Activated naive CD8-positive, alpha-beta T cell treated with anti-CD3 and anti-CD28 coated beads, Interleukin-2, amount 50 U/mL, for 24 hours (primary cell): ENCODE results near the gene KDM3B.
A peak's percentile ranks its signal among the peaks of the same experiment; 100 is the strongest.

Experiments used
- ATAC-seq: fragments of 150-1000 bp; cut with Tn5 transposase; one replicate; pipeline ENCODE4 v1.10.0; 2021
- DNase-seq: peaks from one replicate; pipeline ENCODE4 v3.0.0; 2021
- H3K27ac Mint-ChIP-seq: one replicate; pipeline ENCODE4 v1.8.0; 2021; ENCODE audit warnings: mild to moderate bottlenecking, mixed read lengths
- H3K27me3 Mint-ChIP-seq: one replicate; pipeline ENCODE4 v1.8.0; 2021; ENCODE audit warnings: mixed read lengths
- H3K36me3 Mint-ChIP-seq: one replicate; pipeline ENCODE4 v1.8.0; 2021; ENCODE audit warnings: low read depth, mixed read lengths
- H3K4me1 Mint-ChIP-seq: one replicate; pipeline ENCODE4 v1.8.0; 2021; ENCODE audit warnings: mixed read lengths
- H3K4me3 Mint-ChIP-seq: one replicate; pipeline ENCODE4 v1.8.0; 2021; ENCODE audit warnings: mild to moderate bottlenecking, moderate library complexity, mixed read lengths
- H3K9me3 Mint-ChIP-seq: one replicate; pipeline ENCODE4 v1.8.0; 2021; ENCODE audit warnings: mixed read lengths

KDM3B gene

DNA sequence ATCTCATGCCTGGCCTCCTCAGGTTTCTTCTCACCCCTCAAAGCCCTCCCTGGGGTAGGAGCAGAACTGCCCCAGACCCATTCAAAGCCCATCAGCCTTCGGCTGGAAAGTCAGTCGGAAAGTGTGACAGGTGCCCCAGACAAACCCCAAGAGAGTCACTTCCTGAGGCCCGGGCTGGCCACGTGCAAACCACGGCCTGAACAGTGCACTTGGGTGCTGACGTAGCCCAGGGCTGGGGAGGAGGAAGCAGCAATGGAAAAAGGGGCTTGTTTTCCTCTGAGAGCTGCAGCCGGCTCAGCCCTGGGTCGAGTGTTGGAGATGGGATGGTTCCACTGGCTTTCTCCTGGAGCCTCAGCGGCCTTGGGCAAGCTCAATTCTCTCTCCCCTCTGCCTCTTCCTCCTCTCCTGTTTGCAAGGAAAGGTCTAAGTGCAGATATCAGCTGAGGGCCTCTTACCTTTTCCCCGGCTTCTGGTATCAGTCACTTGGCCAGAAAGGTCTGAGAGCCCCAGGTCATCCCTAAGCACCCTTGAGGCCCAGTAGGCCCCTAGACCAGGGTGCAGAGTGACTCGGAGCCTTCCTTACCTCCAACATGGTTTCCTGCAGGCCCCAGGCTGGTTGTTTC is 106.9 kb downstream of the KDM3B start:
- DNase-seq (peak; percentile 90), ATAC-seq (peak; percentile 87)
- Mint-ChIP-seq H3K9me3 (no peaks in the 10 kb centered on the region), H3K27me3 (no peaks in the 10 kb centered on the region), H3K4me1 (peaks cover 51% of the 10 kb centered on the region), H3K4me3 (peak overlapping the region; percentile 75), H3K27ac (peak overlapping the region; percentile 98), H3K36me3 (no peaks in the 10 kb centered on the region)

DNA sequence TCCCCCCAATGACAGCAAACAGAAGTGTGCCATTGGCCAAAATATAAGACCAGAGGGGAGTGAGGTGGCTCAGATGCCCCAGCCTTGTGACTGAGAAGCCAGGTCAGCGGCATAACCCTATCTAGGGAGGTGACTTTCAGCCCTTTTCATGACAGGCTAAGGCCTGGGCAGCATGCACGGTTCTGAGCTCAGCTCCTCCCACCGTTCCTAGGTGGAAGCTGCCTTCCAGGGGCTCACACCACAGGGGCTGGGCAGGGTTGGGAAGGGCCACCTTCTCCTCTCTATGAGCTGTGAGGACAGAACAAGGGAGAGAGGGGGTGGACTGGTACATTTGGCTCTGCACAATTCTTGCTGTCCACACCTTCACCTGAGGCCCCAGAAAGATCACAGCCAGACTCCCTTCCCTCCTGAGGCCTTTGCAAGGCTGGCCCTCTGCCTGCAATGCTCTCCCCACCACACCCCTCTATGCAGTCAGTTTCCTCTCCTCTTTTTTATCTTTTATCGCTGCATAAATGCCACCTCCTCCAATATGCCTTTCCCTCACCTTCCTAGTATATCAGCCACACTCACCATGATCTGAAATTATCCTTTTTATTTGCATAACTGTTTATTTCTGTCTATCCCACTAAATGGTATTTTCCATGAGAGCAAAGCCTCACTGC is 107.7 kb downstream of the KDM3B start:
- peaks cover 51% of the 10 kb centered on the region for H3K4me1 Mint-ChIP-seq
- H3K9me3 Mint-ChIP-seq, result no peaks in the 10 kb centered on the region
- peak overlapping the region; percentile 98 for H3K27ac Mint-ChIP-seq

GRCh38 chr5:138461343-138462125 is 109.0 kb downstream of the KDM3B start:
- no peaks in the 10 kb centered on the region for H3K9me3 Mint-ChIP-seq
- H3K4me1 Mint-ChIP-seq, result peaks cover 53% of the 10 kb centered on the region
- no peaks in the 10 kb centered on the region for H3K27me3 Mint-ChIP-seq
- peaks cover 2% of the 10 kb centered on the region for H3K36me3 Mint-ChIP-seq
- no peak for DNase-seq
- no peak overlapping the region for H3K4me3 Mint-ChIP-seq
- no peak for ATAC-seq
- peak overlapping the region; percentile 98 for H3K27ac Mint-ChIP-seq

More for the DNA sequence above, 107.7 kb downstream of the KDM3B start:
- ATAC-seq (no peak), DNase-seq (no peak)
- Mint-ChIP-seq H3K4me3 (peak overlapping the region; percentile 75), H3K36me3 (no peaks in the 10 kb centered on the region), H3K27me3 (no peaks in the 10 kb centered on the region)

- H3K27ac Mint-ChIP-seq, result peak overlapping the region; percentile 90
- H3K4me1 Mint-ChIP-seq, result peaks cover 62% of the 10 kb centered on the region
- no peak for ATAC-seq
- H3K36me3 Mint-ChIP-seq, result peaks cover 21% of the 10 kb centered on the region
- no peaks in the 10 kb centered on the region for H3K9me3 Mint-ChIP-seq
- H3K4me3 Mint-ChIP-seq, result peak overlapping the region; percentile 84
- no peaks in the 10 kb centered on the region for H3K27me3 Mint-ChIP-seq
- DNase-seq, result no peak
These were observed 111.0 kb downstream of the KDM3B start for GRCh38 chr5:138463419-138464007.

DNA sequence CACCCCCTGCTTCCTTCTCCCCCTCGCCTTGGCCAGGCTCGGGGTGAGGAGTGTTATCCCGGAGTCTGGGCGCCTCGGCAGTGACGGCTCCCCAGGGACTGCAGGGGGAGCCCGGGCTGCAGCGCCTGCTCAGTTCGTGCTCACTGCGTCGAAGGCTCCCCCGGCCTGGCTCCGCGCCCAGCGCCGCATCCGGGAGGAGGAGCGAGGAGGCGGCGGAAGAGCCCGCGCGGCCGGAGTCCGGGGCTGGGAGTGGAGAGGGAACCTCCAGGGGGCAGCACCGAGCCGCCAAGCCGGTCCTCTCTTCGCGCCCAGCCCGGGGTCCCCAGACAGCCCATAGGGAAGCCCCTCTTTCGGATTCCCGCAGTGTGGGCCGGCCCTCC is 111.5 kb downstream of the KDM3B start:
- peaks cover 25% of the 10 kb centered on the region for H3K36me3 Mint-ChIP-seq
- H3K4me1 Mint-ChIP-seq, result peaks cover 60% of the 10 kb centered on the region
- H3K27ac Mint-ChIP-seq, result peak overlapping the region; percentile 90
- DNase-seq (peak; percentile 96), ATAC-seq (peak; percentile 59)
- H3K4me3 Mint-ChIP-seq, result peak overlapping the region; percentile 84
- H3K9me3 Mint-ChIP-seq, result no peaks in the 10 kb centered on the region
- H3K27me3 Mint-ChIP-seq, result no peaks in the 10 kb centered on the region

- Mint-ChIP-seq H3K4me1 (peaks cover 53% of the 10 kb centered on the region), H3K36me3 (peaks cover 25% of the 10 kb centered on the region), H3K9me3 (no peaks in the 10 kb centered on the region), H3K27ac (peak overlapping the region; percentile 90), H3K27me3 (no peaks in the 10 kb centered on the region), H3K4me3 (peak overlapping the region; percentile 84)
- peak; percentile 74 for ATAC-seq
- peak; percentile 95 for DNase-seq
These were observed 112.1 kb downstream of the KDM3B start for GRCh38 chr5:138464388-138465260.

DNA sequence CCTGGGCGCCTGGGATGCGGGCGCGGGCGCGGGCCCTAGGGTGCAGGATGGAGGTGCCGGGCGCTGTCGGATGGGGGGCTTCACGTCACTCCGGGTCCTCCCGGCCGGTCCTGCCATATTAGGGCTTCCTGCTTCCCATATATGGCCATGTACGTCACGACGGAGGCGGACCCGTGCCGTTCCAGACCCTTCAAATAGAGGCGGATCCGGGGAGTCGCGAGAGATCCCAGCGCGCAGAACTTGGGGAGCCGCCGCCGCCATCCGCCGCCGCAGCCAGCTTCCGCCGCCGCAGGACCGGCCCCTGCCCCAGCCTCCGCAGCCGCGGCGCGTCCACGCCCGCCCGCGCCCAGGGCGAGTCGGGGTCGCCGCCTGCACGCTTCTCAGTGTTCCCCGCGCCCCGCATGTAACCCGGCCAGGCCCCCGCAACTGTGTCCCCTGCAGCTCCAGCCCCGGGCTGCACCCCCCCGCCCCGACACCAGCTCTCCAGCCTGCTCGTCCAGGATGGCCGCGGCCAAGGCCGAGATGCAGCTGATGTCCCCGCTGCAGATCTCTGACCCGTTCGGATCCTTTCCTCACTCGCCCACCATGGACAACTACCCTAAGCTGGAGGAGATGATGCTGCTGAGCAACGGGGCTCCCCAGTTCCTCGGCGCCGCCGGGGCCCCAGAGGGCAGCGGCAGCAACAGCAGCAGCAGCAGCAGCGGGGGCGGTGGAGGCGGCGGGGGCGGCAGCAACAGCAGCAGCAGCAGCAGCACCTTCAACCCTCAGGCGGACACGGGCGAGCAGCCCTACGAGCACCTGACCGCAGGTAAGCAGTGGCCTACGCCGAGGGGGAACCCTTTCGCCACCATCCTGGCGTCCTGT is 113.0 kb downstream of the KDM3B start, which contains the start of gene EGR1:
Gene EGR1, plus strand, starts transcription at position 219 of the 864 bp plus-strand sequence. Its CDS starts 283 bp downstream, at position 502.
- peaks cover 25% of the 10 kb centered on the region for H3K36me3 Mint-ChIP-seq
- H3K4me1 Mint-ChIP-seq, result peaks cover 45% of the 10 kb centered on the region
- peak within 1 kb of the TSS; percentile 84 for H3K4me3 Mint-ChIP-seq
- H3K27me3 Mint-ChIP-seq, result no peaks in the 10 kb centered on the region
- ATAC-seq (peak; percentile 64), DNase-seq (peak; percentile 94)
- H3K27ac Mint-ChIP-seq, result peak within 1 kb of the TSS; percentile 90
- H3K9me3 Mint-ChIP-seq, result no peaks in the 10 kb centered on the region

DNA sequence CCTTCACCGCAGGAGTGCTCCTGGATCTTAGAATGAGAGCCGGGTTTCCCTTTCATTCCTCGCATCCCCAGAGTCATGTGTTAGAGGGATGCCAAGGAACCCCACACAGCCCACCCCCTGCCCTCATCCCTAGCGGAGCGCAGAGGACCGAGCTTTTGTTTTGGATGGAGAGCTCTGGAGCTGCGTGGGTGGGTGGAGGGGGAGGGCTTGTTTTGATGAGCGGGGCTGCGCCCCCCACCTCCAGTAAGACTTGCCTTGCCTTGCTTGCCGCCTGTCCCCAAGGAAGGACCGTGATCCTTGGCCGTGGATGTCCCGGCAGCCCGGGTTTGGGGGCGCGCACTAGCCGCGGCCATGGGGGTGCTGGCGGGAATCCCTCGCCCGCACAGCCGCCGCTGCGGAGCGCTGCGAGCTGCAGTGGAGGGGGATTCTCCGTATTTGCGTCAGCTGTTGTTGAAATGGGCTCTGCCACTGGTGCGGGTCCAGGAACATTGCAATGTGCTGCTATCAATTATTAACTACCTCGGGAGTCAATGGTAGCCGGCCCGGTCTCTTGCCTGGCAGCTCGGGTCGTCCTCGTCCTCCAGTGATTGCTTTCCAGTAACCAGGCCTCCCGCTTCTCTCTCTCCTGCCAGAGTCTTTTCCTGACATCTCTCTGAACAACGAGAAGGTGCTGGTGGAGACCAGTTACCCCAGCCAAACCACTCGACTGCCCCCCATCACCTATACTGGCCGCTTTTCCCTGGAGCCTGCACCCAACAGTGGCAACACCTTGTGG is 113.8 kb downstream of the KDM3B start:
- H3K36me3 Mint-ChIP-seq, result peaks cover 25% of the 10 kb centered on the region
- peak overlapping the region; percentile 84 for H3K4me3 Mint-ChIP-seq
- no peaks in the 10 kb centered on the region for H3K9me3 Mint-ChIP-seq
- H3K4me1 Mint-ChIP-seq, result peaks cover 36% of the 10 kb centered on the region
- ATAC-seq, result no peak
- peak overlapping the region; percentile 72 for H3K27ac Mint-ChIP-seq
- no peaks in the 10 kb centered on the region for H3K27me3 Mint-ChIP-seq
- no peak for DNase-seq

- ATAC-seq, result no peak
- no peaks in the 10 kb centered on the region for H3K27me3 Mint-ChIP-seq
- H3K36me3 Mint-ChIP-seq, result peaks cover 25% of the 10 kb centered on the region
- peaks cover 29% of the 10 kb centered on the region for H3K4me1 Mint-ChIP-seq
- H3K9me3 Mint-ChIP-seq, result no peaks in the 10 kb centered on the region
- DNase-seq, result no peak
- H3K27ac Mint-ChIP-seq, result peak overlapping the region; percentile 72
- H3K4me3 Mint-ChIP-seq, result peak overlapping the region; percentile 84
These were observed 114.6 kb downstream of the KDM3B start for GRCh38 chr5:138466900-138467710.

DNA sequence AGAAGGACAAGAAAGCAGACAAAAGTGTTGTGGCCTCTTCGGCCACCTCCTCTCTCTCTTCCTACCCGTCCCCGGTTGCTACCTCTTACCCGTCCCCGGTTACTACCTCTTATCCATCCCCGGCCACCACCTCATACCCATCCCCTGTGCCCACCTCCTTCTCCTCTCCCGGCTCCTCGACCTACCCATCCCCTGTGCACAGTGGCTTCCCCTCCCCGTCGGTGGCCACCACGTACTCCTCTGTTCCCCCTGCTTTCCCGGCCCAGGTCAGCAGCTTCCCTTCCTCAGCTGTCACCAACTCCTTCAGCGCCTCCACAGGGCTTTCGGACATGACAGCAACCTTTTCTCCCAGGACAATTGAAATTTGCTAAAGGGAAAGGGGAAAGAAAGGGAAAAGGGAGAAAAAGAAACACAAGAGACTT is 115.2 kb downstream of the KDM3B start:
- ATAC-seq, result no peak
- Mint-ChIP-seq H3K36me3 (peaks cover 25% of the 10 kb centered on the region), H3K27ac (peak overlapping the region; percentile 2), H3K9me3 (no peaks in the 10 kb centered on the region), H3K4me3 (peak overlapping the region; percentile 84), H3K4me1 (peaks cover 29% of the 10 kb centered on the region), H3K27me3 (no peaks in the 10 kb centered on the region)
- DNase-seq, result no peak

DNA sequence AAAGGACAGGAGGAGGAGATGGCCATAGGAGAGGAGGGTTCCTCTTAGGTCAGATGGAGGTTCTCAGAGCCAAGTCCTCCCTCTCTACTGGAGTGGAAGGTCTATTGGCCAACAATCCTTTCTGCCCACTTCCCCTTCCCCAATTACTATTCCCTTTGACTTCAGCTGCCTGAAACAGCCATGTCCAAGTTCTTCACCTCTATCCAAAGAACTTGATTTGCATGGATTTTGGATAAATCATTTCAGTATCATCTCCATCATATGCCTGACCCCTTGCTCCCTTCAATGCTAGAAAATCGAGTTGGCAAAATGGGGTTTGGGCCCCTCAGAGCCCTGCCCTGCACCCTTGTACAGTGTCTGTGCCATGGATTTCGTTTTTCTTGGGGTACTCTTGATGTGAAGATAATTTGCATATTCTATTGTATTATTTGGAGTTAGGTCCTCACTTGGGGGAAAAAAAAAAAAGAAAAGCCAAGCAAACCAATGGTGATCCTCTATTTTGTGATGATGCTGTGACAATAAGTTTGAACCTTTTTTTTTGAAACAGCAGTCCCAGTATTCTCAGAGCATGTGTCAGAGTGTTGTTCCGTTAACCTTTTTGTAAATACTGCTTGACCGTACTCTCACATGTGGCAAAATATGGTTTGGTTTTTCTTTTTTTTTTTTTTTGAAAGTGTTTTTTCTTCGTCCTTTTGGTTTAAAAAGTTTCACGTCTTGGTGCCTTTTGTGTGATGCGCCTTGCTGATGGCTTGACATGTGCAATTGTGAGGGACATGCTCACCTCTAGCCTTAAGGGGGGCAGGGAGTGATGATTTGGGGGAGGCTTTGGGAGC is 115.9 kb downstream of the KDM3B start:
- peak overlapping the region; percentile 84 for H3K4me3 Mint-ChIP-seq
- no peaks in the 10 kb centered on the region for H3K9me3 Mint-ChIP-seq
- no peak for ATAC-seq
- H3K4me1 Mint-ChIP-seq, result peaks cover 26% of the 10 kb centered on the region
- peaks cover 25% of the 10 kb centered on the region for H3K36me3 Mint-ChIP-seq
- H3K27ac Mint-ChIP-seq, result peak overlapping the region; percentile 2
- H3K27me3 Mint-ChIP-seq, result no peaks in the 10 kb centered on the region
- DNase-seq, result no peak
